Stimulated activated CD4-positive, alpha-beta T cell treated with anti-CD3 and anti-CD28 coated beads, Interleukin-2, amount 100 ng/mL, for 24 hours (primary cell): ENCODE results near the gene BST2.

Experiments
- DNase-seq, 2 donors: peaks; one replicate each; pipeline ENCODE4 v3.0.0-alpha.2; 2020

Gene BST2

GRCh38 chr19:17419154-17419620, 13.8 kb upstream of the BST2 start:
- DNase-seq = no peak

GRCh38 chr19:17418710-17419109, 13.3 kb upstream of the BST2 start:
- no peak for DNase-seq

DNA sequence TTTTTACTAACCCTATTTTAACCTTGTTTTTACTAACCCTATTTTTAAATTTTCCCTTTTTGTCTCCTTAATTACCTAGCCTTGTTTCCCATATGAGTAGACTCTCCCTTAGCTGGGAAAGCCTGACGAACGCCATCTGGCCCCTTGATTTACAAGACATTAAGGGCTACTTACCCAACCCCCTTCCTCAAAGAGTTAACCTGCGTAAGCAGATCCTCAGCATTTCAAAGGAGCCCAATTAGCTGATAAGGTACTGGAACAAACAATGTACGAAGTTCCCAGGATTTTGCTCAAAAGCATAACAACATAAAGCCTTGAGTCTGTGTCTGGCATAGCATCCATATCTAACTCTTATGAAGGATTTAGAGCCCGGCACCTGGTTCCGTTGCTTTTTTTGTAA, 9.7 kb upstream of the BST2 start:
- no peak for DNase-seq

GRCh38 chr19:17414097-17414496, 8.7 kb upstream of the BST2 start:
- no peak for DNase-seq

DNA sequence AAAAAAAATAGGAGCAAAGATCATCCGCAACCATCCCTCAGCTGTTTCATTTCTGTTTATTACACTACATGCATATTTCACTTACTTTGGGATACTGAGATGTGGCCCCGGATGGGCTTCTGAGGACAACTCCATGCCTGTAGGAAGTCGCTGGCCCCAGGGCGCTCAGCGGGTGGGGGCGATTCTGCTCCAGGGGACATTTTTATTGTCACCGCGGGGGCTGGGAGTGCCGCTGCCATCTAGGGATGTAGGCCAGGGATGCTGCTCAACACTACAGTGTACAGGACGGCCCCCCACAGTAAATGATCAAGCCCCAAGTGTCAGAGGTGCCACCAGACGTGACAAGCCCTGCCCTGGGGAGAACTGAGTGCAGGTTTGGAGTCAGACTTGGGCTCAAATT, 6.4 kb upstream of the BST2 start:
- DNase-seq = no peak

DNA sequence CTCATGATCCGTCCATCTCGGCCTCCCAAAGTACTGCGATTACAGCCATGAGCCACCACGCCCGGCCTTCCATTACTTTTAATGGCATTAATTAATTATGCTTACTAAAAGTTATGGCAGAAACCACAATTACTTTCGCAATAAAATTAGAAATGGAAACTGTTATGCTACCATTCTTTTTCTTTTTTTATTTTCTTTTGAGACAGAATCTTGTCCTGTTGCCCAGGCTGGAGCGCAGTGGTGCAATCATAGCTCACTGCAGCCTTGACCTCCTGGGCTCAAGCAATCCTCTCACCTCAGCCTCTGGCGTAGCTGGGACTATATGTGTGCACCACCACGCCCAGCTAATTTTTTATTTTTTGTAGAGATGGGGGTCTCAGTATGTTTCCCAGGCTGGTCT, 4.6 kb upstream of the BST2 start:
- DNase-seq = no peak

GRCh38 chr19:17406887-17407196, 1.4 kb upstream of the BST2 start:
- no peak for DNase-seq

- DNase-seq = peak in 1 of 2 donors; percentile 29
These were observed 836 bp upstream of the BST2 start for GRCh38 chr19:17406046-17406886.

GRCh38 chr19:17404621-17405249, 695 bp downstream of the BST2 start:
- no peak for DNase-seq

- DNase-seq = peak in 1 of 2 donors; percentile 32
These were observed 1.4 kb downstream of the BST2 start for GRCh38 chr19:17404015-17404414.

- DNase-seq = peak; percentile 59
These were observed 2.2 kb downstream of the BST2 start for GRCh38 chr19:17402982-17403855.

DNA sequence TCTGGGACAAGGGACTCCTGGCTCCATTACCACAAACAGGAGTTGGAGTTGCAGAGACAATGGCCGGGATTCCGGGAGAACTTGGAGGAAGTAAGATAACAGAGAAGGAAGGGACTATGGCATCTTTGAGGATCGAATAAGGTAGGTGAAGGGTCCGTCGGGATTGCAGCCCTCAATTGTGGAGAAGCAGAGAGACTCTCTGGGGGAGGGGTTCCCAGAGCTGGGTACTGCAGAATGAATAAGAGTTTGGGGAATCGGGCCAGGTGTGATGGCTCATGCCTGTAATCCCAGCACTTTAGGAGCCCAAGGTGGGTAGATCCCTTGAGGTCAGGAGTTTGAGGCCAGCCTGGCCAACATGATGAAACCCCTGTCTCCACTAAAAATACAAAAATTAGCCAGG, 3.8 kb downstream of the BST2 start:
- no peak for DNase-seq

DNA sequence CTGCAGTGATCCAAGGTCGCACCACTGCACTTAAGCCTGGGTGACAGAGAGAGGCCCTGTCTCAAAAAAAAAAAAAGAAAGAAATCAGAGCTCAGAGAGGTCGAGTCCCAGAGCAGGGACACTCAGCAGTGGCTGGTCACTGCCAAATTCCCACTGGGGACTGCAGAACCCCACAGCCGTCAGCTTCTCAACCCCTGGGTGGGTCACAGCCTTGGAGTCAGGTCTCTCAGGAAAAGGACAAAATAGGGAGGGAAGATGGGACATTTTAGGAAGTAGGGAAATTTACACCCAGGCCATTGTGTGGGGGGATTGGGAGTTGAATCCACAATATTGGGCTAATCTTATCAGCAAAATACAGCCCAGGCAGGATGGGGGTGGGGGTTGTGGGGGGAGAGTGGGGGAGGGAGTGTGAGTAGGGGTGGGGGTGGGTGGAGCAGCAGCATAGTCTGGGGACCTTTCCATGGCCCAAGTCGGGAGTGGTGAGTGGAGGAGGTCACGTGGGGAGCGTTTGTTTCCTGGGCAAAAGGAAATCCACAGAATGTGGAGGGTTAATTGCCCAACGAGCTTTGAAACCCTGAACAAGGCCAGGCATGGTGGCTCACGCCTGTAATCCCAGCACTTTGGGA, 6.4 kb downstream of the BST2 start:
- no peak for DNase-seq

DNA sequence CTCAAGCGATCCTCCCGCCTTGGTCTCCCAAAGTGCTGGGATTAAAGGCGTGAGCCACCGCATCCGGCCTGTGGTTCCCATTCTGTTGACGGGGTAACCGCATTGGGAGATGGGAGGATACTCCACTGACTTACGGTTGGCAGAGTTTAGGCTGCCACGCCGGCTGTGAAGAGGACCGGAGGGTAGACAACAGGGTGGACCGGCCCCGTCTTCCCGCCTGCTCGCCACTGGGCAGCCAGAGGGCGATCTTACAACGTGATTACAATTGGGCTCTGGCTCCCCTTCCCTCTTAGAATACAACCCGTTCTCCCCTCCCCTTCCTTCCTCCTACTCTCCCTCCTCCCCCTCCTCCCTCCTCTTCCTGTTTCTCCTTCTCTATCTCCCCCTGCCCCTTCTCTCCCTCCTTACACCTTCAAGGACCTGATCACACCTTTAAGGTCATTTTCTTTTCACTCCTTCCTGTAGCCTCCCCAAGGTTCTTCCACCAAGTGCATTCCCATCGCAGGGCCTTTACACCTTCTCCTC, 10.5 kb downstream of the BST2 start:
- peak; percentile 83 to 87 for DNase-seq

- DNase-seq = no peak
These were observed 11.5 kb downstream of the BST2 start, which contains the start of gene CCDC194 for GRCh38 chr19:17393914-17394313. CCDC194 (minus strand) TSS chr19:17394196; CDS start chr19:17394158, 38 bp downstream.

- DNase-seq = no peak
These were observed 12.4 kb downstream of the BST2 start for GRCh38 chr19:17393002-17393401.

DNA sequence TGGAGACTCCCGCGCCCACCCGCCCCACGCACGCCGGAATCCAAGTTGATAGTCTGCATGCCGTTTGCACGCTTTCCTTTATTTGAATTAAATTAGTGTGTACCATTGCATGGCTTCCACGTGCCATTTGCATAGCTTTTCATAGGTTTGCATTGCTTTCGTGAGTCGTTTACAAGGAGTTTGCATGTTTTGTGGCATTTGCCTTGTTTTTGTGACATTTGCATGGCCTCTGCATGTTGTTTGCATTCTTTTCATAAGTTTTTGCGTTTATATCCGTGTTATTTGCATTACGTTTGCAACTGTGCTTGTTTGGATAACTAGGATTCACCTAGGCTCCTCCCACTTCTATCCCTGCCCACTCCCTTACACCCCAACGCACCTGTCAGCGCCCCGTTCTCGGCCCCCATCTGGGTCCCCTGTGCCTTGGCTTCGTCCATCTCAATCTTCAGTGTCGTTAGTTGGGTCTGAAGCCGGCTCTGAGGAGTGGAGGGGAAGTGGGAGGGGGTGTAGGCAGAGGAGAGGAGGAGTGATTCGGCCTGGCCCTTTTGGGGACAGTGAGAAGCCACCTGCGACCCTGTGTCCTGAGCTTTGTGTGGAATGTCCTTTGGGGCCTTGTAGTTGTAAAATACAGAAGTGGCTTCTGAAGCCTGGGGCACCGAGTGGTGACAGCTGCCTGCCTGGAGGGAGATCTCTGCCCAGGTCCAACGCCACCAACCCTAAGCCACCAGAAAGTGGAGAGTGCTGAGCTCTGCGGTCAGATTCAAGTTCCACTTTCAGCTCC, 13.9 kb downstream of the BST2 start:
- DNase-seq = no peak

GRCh38 chr19:17390665-17391370, 14.6 kb downstream of the BST2 start:
- peak; percentile 94 to 95 for DNase-seq

GRCh38 chr19:17389957-17390664, 15.3 kb downstream of the BST2 start:
- DNase-seq = no peak

DNA sequence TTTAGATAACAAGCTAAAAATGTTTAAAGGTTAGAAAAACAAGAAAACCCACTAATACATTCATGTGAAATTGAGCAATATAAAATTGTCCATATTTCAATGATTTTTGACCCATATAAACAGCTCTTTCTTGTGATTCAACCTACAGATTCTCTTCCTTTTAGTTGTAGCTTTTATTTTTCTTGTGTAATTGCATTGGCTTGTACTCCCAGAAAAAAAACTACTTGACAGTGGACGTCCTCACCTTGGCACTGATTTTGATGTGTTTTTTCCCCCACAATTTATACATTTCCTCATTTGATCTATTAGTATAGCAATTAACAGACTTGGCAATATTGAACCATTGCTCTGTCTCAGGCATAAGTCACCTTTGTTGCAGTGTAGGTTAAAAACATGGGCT, 16.1 kb downstream of the BST2 start:
- no peak for DNase-seq
